OCI-LY7 (cell line): Measurements from ENCODE around the gene C4BPA.

Source experiments
- CTCF ChIP-seq: fragments of 200-600 bp; sonication (generic); conservative IDR thresholded peaks from 2 replicates; pipeline ENCODE4 v1.5.1; 2014; ENCODE audit warnings: mild to moderate bottlenecking, antibody characterized with exemption, low read length, moderate library complexity, mixed read lengths
- EZH2phosphoT487 ChIP-seq: fragments of 200-600 bp; sonication (generic); IDR thresholded peaks from 2 replicates; pipeline ENCODE4 v1.6.1; 2018; ENCODE audit warnings: low read depth, borderline replicate concordance, mild to moderate bottlenecking, mixed run types, antibody characterized with exemption, low read length, moderate library complexity, mixed read lengths

GRCh38 chr1:207069858-207070506 is 34.1 kb upstream of the C4BPA start:
- TF ChIP-seq CTCF (no peak), EZH2phosphoT487 (no peak)
